Tongue (tissue), 2 donors: Measurements from ENCODE around the gene C16orf96. TPM values are rescaled to one million over a fixed set of nuclear protein-coding genes. Genes with fewer than 3 reads are reported as not detected.
A peak's percentile ranks its signal among the peaks of the same experiment; 100 is the strongest.
"Not testable (repeated sequence)": the region's sequence is repeated elsewhere in the genome, so short reads cannot be mapped to it uniquely, and the experiment has no call there.

Experiments
- DNase-seq: peaks from one replicate; pipeline ENCODE4 v3.0.0-alpha.2; 2015
- total RNA-seq: library from RNA; depleted of rRNA; stranded (reverse); fragments of >200 nt; gene quantifications from one replicate; pipeline ENCODE4 v1.2.3, GENCODE V29; 2014

Gene C16orf96
- total RNA-seq, 1 donor from 2014 or later, result 0.72 TPM

DNA sequence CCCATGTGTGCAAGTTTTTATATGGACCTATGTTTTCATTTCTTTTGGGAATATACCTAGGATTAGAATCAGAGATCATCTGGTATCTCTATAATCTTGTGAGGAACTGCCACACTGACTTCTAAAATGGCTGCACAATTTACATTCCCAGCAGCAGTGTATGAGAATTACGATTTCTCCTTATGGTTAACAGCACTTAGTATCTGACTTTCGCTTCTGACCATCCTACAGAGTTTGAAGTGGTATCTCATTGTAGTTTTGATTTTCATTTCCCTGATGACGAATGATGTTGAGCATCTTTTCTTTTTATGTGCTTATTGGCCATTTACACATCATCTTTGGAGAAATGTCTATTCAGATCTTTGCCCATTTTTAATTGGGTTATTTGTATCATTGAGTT, 10.0 kb downstream of the C16orf96 start:
- no peak for DNase-seq

- DNase-seq, result no peak
Observed at GRCh38 chr16:4570086-4570485, 13.9 kb downstream of the C16orf96 start.

DNA sequence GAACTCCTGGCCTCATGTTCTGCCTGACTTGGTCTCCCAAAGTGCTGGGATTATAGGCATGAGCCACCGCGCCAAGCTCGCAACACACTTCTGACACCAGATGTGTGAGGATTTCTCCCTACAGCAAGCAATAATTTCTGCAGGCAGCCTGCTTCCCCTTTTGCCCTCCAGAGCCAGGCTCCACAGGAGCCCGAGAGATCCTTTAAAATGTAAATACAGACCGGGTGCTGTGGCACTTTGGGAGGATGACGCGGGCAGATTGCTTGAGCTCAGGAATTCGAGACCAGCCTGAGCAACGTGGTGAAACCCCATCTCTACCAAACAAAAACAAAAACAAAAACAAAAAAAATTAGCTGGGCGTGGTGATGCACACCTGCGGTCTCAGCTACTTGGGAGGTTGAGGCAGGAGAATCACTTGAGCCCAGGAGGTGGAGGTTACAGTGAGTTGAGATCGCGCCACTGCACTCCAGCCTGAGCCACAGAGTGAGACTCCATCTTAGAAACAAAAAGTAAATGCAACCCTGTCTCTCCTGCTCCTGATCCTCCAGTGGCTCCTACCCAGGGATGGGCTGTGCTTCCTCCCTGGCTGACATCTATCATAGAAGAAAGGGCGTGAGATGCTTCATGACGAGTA, 14.7 kb downstream of the C16orf96 start:
- DNase-seq, result no peak

- DNase-seq, result peak; percentile 85
Observed at GRCh38 chr16:4572715-4573114, 16.6 kb downstream of the C16orf96 start.

DNA sequence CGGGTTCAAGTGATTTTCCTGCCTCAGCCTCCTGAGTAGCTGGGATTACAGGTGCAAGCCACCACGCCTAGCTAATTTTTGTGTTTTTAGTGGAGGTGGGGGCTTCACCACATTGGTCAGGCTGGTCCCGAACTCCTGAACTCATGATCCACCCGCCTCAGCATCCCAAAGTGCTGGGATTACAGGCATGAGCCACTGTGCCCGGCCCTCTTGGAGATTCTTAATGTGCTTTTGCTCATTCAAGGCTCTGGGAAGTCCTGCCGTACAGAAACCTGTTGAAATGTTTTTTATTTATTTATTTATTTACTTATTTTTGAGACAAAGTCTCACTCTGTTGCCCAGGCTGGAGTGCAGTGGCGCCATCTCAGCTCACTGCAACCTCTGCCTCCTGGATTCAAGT, 17.8 kb downstream of the C16orf96 start:
- DNase-seq, result not testable (repeated sequence)

- DNase-seq, result no peak
Observed at GRCh38 chr16:4574919-4575705, 19.0 kb downstream of the C16orf96 start.

DNA sequence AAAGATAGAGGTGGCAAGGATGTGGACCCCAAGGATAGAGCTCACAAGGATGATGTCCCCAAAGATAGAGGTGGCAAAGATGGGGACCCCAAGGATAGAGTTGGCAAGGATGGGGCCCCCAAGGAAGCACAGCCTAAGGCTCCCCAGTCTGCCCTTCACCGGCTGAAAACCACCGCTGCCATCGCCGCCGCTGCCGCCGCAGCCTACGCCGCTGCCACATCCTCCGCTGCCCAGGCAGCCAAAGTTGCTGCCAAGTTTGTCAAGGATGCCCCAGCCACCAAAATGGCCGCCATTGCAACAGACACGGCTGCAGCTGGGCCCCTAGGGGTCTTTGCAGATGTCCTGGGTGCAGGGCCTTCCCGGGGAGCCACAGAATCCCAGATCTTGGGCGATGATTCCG, 19.9 kb downstream of the C16orf96 start:
- no peak for DNase-seq

- DNase-seq, result no peak
Observed at GRCh38 chr16:4578961-4579530, 22.9 kb downstream of the C16orf96 start.

- DNase-seq, result no peak
Observed at GRCh38 chr16:4580250-4580649, 24.1 kb downstream of the C16orf96 start.

DNA sequence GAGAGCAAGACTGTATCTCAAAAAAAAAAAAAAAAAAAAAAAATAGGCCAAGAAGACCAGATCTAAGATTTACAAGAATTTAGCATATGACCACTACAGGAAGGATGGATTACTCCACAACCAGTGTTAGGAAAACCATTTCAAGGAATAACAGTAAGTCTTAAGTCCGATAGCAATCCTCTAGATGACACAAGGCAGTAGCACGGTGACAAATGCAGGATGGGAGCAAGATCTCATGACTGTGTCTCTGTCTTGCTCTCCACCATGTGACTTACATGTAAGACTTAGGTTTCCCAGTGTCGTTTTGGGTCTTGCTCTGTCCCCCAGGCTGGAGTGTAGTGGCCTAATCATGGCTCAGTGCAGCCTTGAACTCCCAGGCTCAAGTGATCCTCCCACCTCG, 27.8 kb downstream of the C16orf96 start:
- DNase-seq, result no peak

DNA sequence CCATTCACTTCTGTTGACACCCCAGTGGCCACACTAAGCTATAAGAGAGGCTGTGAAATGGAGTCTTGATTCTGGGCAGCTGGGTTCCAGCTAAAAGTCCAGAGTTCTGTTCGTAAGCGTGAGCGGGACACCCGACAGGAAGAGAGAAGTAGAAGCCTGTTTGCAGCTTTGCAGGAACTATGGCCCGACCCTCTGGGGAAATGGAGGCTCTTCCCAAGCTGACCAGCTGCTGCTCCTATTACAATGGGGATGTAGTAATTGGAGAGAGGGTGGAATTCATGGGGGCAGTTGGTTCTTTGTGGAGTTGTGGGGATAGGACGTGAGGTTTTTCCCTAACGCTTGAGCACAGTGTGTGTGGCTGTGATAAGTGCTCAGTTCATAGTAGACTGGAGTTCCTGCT, 30.2 kb downstream of the C16orf96 start:
- DNase-seq, result peak; percentile 29

DNA sequence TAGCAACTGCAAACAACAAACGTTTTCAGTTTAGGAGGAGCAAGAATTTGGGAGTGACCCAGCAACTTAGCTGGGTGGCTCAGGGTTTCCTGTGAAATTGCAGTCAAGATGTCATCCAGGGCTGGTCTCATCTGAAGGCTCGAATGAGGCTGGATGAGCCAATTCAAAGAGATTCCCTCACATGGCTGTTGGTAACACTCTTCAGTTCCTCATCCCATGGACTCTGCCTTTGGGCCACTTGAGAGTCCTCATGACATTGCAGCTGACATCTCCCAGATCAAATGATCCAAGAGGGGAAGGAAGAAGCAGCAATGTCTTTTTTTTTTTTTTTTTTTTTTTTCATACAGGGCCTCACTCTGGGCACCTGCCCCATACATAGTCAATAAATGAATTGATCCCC, 32.2 kb downstream of the C16orf96 start:
- no peak for DNase-seq

DNA sequence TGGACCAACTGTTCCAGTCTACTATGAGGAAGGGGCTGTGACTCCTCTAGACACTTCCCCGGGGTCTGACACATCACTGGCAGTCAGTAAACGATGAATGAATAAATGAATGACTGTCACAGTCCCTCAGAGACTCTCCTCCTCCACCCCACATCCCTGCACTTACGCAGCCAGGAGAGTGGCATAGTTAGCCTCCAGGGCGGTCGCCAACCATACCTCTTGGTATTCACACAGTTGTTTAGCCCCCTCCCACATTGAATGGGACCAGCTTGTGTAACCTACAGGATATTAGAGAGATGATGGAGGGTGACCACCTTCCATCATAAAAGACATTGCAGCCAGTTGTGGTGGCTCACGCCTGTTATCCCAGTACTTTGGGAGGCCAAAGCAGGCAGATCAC, 32.8 kb downstream of the C16orf96 start:
- no peak for DNase-seq

DNA sequence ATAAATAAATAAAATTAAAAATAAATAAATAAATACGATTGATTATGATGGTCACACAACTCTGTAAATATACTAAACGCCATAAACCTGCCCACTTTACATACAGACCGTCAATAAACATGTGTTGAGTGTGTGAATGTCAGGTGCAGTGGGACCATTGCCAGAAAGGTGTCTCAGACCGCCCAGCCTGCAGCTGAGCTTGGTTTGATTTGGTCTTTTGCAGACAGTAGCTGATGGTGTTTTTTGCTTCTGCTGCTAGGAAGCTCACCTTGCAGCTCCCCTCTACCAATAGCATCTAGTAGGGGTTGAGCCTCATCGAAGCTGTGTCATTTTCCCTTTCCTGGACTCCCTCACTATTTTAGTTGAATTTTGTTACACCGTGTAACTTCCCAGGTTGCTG, 35.1 kb downstream of the C16orf96 start:
- no peak for DNase-seq

DNA sequence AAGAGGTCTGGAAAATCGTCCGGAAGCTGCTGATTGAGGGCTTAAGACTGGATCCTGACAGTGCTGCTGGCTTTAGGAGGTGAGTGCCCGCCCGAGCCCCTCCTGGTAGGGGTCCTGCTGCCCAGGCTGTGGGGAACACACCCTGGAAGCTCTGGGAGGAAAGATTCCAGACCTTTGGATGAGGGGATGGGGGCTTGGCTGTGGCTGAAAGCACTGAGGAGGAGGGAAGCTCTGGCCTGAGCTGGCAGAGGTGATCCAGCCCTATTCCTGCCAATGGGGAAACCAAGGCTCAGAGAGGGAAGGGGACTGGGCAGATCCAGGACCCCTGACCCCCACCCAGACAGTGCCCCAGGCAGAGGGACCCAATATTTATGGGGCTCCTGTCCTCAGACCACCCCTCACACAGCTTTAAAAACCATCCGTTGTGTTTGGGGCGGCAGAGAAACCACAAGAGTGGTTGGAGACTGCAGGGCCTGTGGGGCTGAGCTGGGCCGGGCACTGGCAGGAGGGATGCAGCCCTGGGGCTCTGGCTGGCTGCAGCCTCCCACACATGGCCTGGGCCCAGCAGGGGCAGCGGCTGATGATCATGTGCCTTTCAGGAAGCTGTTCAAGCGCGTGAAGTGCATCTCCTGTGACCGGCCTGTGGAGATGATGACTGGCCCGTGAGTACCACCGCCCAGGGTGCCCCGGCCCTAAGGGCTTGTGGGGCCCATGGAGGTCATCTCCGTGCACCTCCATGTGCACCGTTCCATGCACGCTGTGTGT, 35.7 kb downstream of the C16orf96 start:
- DNase-seq, result no peak

GRCh38 chr16:4593086-4593485, 36.9 kb downstream of the C16orf96 start:
- peak; percentile 76 for DNase-seq

- DNase-seq, result no peak
Observed at GRCh38 chr16:4594433-4595410, 38.6 kb downstream of the C16orf96 start.

DNA sequence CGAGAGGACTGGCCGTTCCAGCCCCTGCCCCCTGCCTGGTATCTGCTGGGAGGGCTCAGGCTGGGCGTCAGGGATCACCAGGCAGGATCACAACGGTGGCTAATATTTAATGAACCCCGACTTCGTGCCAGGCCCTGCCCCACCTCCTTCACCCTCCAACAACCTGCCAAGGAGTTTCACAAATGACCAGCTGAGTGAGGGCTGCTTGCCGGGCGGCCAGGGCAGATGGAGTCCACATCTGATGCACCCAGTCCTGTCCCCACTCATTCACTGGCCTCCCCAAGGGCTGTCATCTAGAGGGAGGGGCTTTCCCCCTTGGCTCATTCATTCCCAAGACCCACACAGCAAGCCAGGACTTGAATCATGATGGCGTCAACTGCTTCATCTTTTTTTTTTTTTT, 41.0 kb downstream of the C16orf96 start:
- no peak for DNase-seq

DNA sequence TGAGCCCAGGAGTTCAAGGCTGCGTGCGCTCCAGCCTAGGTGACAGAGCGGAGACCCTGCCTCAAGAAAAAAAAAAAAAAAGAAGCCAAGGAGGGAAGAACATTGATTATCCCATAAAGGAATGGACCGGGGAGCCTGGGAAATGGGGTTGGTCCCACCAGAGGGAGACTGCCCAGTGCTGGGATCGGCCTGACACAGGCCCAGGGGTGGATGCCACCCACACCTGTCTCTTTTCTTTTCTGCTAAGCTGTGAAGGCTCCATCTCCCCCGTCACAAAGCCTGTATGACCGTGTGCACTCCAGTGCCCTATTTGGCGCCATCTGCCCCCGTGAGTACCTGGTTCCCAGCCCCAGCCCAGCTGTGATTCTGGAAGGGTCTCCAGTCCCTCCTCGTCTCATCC, 42.9 kb downstream of the C16orf96 start:
- DNase-seq, result no peak

- DNase-seq, result no peak
Observed at GRCh38 chr16:4599545-4599944, 43.4 kb downstream of the C16orf96 start.

DNA sequence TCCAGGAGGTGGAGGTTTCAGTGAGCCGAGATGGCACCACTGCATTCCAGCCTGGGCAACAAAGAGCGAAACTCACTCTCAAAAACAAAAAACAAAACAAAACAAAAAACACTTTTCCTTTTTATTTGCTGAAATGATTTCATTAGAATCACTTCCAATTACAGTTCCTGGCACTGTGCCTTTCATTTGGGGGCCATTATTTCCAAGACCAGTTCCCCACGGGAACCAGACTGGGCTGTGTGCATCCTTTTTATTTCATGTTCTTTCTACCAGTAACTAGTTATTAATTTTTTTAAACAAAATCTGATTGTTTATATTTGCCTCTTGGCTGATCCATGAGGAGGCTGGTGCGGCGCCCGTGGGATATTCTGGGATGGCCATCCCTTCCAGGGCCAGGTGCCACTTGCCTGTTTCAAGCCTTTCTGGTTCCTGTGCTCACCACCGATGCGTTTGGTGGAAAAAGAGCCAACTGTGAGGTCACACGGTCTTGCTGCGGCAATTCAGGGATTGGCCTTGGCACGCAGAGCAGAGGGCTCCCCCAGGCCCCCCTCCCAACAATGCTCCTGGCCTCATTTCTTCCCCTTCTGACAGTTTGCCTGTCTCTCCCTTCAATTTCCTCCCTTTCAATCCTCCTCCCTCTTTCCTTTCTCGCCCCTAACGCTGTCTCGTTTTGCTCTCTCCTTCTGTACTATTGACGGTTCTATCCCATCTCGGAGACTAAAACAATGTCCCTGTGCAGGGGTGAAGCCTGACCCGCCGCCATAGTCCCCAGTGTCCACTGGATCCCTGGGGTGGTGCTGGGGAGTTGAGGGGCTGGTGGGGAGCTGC, 45.1 kb downstream of the C16orf96 start:
- peak; percentile 73 for DNase-seq
